ENCODE measurements around the gene VANGL1. TPM values are rescaled to one million over a fixed set of nuclear protein-coding genes. Genes with fewer than 3 reads are reported as not detected.

VANGL1 gene
- total RNA-seq, 1 experiment from 2014 or later, result 23.1 TPM

DNA sequence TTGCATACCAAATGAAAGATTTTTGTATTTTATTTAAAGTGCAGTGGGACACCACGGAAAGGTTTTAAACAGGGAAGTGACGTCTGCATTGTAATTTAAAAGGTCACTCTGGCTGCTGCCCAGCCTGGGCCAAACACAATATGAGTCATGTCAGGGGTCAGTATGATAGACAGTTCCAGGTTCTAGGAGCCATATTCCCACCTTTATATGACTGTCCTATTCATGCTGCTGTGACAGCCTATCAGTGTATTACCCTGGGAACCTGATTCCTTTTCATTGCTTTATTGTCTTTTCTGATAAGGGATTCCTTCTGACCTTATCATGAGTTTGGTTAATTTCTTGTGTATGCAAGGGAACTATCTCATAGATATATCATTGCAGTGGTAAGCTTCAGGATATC, 5.3 kb downstream of the VANGL1 start:
- H3F3A ChIP-seq (ENCODE audit: low read length, unreplicated experiment), result no peaks in the 10 kb centered on the region
- ATAC-seq (no peak; the same call in 1 of the 2 replicates), DNase-seq (peak; percentile 19)
- no peak overlapping the region for H3K4me3 ChIP-seq (ENCODE audit: low read length)
- intact Hi-C loops (cut with micrococcal nuclease), result no loop called here
- H4K20me1 ChIP-seq (ENCODE audit: low read length), result peaks cover 35% of the 10 kb centered on the region; the same call in 1 of the 2 replicates
- CTCF ChIA-PET, result interaction anchor here (0.5 kb wide), 1 partner anchor 60 kb away, joined by 3 read pairs; no protein-coding TSS in a partner anchor
- H3K9me2 ChIP-seq (replicated peaks; ENCODE audit: low read length), result no peaks in the 10 kb centered on the region
- no TSS peak for BruUV-seq (replicated peaks)
- TF ChIP-seq CTCF (conservative IDR thresholded peaks at IDR 0.05; ENCODE audit: low read depth, low read length) (no peak), EZH2 (IDR thresholded peaks at IDR 0.05; ENCODE audit: low read length, unreplicated experiment) (no peak), EZH2phosphoT487 (IDR thresholded peaks at IDR 0.05; ENCODE audit: borderline replicate concordance, low read length) (no peak)
- no peak overlapping the region for H3K4me2 ChIP-seq (ENCODE audit: low read length)
- H3K27ac ChIP-seq (ENCODE audit: low read length), result no peak overlapping the region
- H3K36me3 ChIP-seq (ENCODE audit: low read depth, low read length), result peaks cover 2% of the 10 kb centered on the region; the same call in 1 of the 2 replicates
- no peak overlapping the region for H2AFZ ChIP-seq (ENCODE audit: low read length)
- peaks cover 93% of the 10 kb centered on the region for H3K79me2 ChIP-seq (ENCODE audit: low read length)
- no peaks in the 10 kb centered on the region for H3K9me3 ChIP-seq (ENCODE audit: low read length)
- no peaks in the 10 kb centered on the region for H3K27me3 ChIP-seq (ENCODE audit: low read length)
- H3K4me1 ChIP-seq (ENCODE audit: insufficient read depth, low read length), result peaks cover 24% of the 10 kb centered on the region
- no peak overlapping the region for H3K9ac ChIP-seq (ENCODE audit: low read length)
- POLR2A ChIA-PET (ENCODE audit: unreplicated experiment), result no interaction called here

GRCh38 chr1:115647507-115647906, 5.7 kb downstream of the VANGL1 start:
- Histone ChIP-seq H3K4me3 (ENCODE audit: low read length) (no peak overlapping the region), H3K4me2 (ENCODE audit: low read length) (no peak overlapping the region), H3K27me3 (ENCODE audit: low read length) (no peaks in the 10 kb centered on the region), H4K20me1 (ENCODE audit: low read length) (peaks cover 35% of the 10 kb centered on the region; the same call in 1 of the 2 replicates), H3K27ac (ENCODE audit: low read length) (no peak overlapping the region), H2AFZ (ENCODE audit: low read length) (no peak overlapping the region), H3K9ac (ENCODE audit: low read length) (no peak overlapping the region), H3K4me1 (ENCODE audit: insufficient read depth, low read length) (peaks cover 24% of the 10 kb centered on the region), H3K9me2 (replicated peaks; ENCODE audit: low read length) (no peaks in the 10 kb centered on the region), H3K9me3 (ENCODE audit: low read length) (no peaks in the 10 kb centered on the region), H3K79me2 (ENCODE audit: low read length) (peaks cover 88% of the 10 kb centered on the region), H3F3A (ENCODE audit: low read length, unreplicated experiment) (no peaks in the 10 kb centered on the region), H3K36me3 (ENCODE audit: low read depth, low read length) (peaks cover 6% of the 10 kb centered on the region; the same call in 1 of the 2 replicates)
- no TSS peak for BruUV-seq (replicated peaks)
- no peak for DNase-seq
- intact Hi-C loops (cut with micrococcal nuclease), result no loop called here
- CTCF ChIA-PET, result no interaction called here
- POLR2A ChIA-PET (ENCODE audit: unreplicated experiment), result no interaction called here
- TF ChIP-seq EZH2phosphoT487 (IDR thresholded peaks at IDR 0.05; ENCODE audit: borderline replicate concordance, low read length) (no peak), EZH2 (IDR thresholded peaks at IDR 0.05; ENCODE audit: low read length, unreplicated experiment) (no peak), CTCF (conservative IDR thresholded peaks at IDR 0.05; ENCODE audit: low read depth, low read length) (no peak)
- no peak for ATAC-seq

DNA sequence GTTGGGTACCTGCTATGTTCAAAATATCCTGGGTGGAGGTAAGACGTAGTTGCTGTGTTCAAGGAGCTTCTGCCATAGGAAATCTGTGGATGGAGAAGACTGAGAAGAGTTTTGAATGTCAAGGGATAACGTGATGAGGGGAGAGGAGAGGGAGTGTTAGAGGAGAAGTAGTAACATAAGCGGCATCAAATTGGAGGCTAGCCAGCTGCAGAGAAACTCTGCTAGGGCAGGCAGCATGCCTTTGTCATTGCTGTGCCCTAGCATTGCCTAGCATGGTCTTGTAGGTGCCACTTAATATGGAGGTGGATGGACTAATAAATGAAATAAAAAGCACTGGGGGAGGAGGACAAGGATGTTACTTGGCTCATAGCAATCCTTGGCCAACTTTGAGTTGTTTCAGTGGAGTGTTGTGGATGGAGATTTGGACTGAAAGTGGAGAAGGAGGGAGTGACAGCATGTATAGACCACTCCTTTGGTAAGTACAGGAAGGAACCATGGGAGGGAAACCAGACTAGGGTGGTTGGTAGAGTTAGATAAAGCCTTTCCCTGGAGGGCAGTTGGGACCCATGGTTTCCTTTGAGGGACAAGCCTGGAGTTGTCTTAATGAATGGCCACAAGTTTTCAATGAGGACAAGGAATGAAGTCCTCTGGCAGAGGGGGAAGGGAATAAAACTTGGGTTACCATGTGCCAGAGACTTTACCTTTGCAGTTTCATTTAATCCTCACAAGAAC, 6.3 kb downstream of the VANGL1 start:
- Histone ChIP-seq H2AFZ (ENCODE audit: low read length) (no peak overlapping the region), H3K4me2 (ENCODE audit: low read length) (no peak overlapping the region), H3K9me2 (replicated peaks; ENCODE audit: low read length) (no peaks in the 10 kb centered on the region), H4K20me1 (ENCODE audit: low read length) (peaks cover 35% of the 10 kb centered on the region; the same call in 1 of the 2 replicates), H3K79me2 (ENCODE audit: low read length) (peaks cover 83% of the 10 kb centered on the region), H3K4me1 (ENCODE audit: insufficient read depth, low read length) (peaks cover 24% of the 10 kb centered on the region), H3K27ac (ENCODE audit: low read length) (no peak overlapping the region), H3K27me3 (ENCODE audit: low read length) (no peaks in the 10 kb centered on the region), H3K9me3 (ENCODE audit: low read length) (no peaks in the 10 kb centered on the region), H3K36me3 (ENCODE audit: low read depth, low read length) (peaks cover 6% of the 10 kb centered on the region; the same call in 1 of the 2 replicates), H3K9ac (ENCODE audit: low read length) (no peak overlapping the region), H3F3A (ENCODE audit: low read length, unreplicated experiment) (no peaks in the 10 kb centered on the region), H3K4me3 (ENCODE audit: low read length) (no peak overlapping the region)
- DNase-seq (no peak), ATAC-seq (no peak)
- no peak for TF ChIP-seq EZH2phosphoT487 (IDR thresholded peaks at IDR 0.05; ENCODE audit: borderline replicate concordance, low read length)
- TF ChIP-seq CTCF (conservative IDR thresholded peaks at IDR 0.05; ENCODE audit: low read depth, low read length), result no peak
- no peak for TF ChIP-seq EZH2 (IDR thresholded peaks at IDR 0.05; ENCODE audit: low read length, unreplicated experiment)
- ChIA-PET POLR2A (ENCODE audit: unreplicated experiment) (no interaction called here), CTCF (no interaction called here)
- no TSS peak for BruUV-seq (replicated peaks)
- intact Hi-C loops (cut with micrococcal nuclease), result no loop called here

Measured in PC-3 (cell line).